ENCODE results near the gene VEZT. TPM values are rescaled to one million over a fixed set of nuclear protein-coding genes. Genes with fewer than 3 reads are reported as not detected.

Gene VEZT
- total and polyA plus RNA-seq, 4 donors: 13.7 to 47.4 (median 22.0) TPM

GRCh38 chr12:95343461-95344230, 126.0 kb downstream of the VEZT start:
- Histone ChIP-seq H3K27me3 (ENCODE audit: control insufficient read depth in 4 of 4, insufficient read depth in 4 of 4, low read length in 3 of 4) (no peaks in the 10 kb centered on the region), H3K4me3 (ENCODE audit: low read depth in 1 of 3, low read length in 3 of 3) (no peak overlapping the region), H3K4me1 (ENCODE audit: control insufficient read depth in 4 of 4, insufficient read depth in 4 of 4, low read length in 3 of 4) (no peaks in the 10 kb centered on the region), H3K36me3 (ENCODE audit: control insufficient read depth in 4 of 4, insufficient read depth in 3 of 4, low read depth in 1 of 4, low read length in 3 of 4) (no peaks in the 10 kb centered on the region), H3K9me3 (ENCODE audit: control insufficient read depth in 4 of 4, low read length in 3 of 4) (no peaks in the 10 kb centered on the region), H3K9ac (ENCODE audit: low read depth in 1 of 2, low read length in 2 of 2) (no peak overlapping the region), H3K27ac (ENCODE audit: low read depth in 1 of 2, low read length in 2 of 2) (no peak overlapping the region)
- DNase-seq (ENCODE audit: low spot score): no peak
- TF ChIP-seq MAX (IDR thresholded peaks at IDR 0.05): no peak
- TF ChIP-seq JUND (IDR thresholded peaks at IDR 0.05): no peak
- no peak for TF ChIP-seq SP1 (IDR thresholded peaks at IDR 0.05)
- no peak for TF ChIP-seq REST (IDR thresholded peaks at IDR 0.05)
- no peak for TF ChIP-seq FOXA2 (IDR thresholded peaks at IDR 0.05)
- no peak for TF ChIP-seq GABPA (IDR thresholded peaks at IDR 0.05 in 1 of 2, conservative IDR thresholded peaks at IDR 0.05 in 1 of 2)
- 88% methylated on average over 6 of the region's 6 CpGs for WGBS

- Histone ChIP-seq H3K4me1 (ENCODE audit: control insufficient read depth in 4 of 4, insufficient read depth in 4 of 4, low read length in 3 of 4) (no peaks in the 10 kb centered on the region), H3K36me3 (ENCODE audit: control insufficient read depth in 4 of 4, insufficient read depth in 3 of 4, low read depth in 1 of 4, low read length in 3 of 4) (no peaks in the 10 kb centered on the region), H3K27me3 (ENCODE audit: control insufficient read depth in 4 of 4, insufficient read depth in 4 of 4, low read length in 3 of 4) (no peaks in the 10 kb centered on the region), H3K4me3 (ENCODE audit: low read depth in 1 of 3, low read length in 3 of 3) (no peak overlapping the region), H3K9me3 (ENCODE audit: control insufficient read depth in 4 of 4, low read length in 3 of 4) (no peaks in the 10 kb centered on the region), H3K9ac (ENCODE audit: low read depth in 1 of 2, low read length in 2 of 2) (no peak overlapping the region), H3K27ac (ENCODE audit: low read depth in 1 of 2, low read length in 2 of 2) (no peak overlapping the region)
- 92% methylated on average over 7 of the region's 7 CpGs for WGBS
- TF ChIP-seq FOXA2 (IDR thresholded peaks at IDR 0.05) (no peak), ZBTB33 (IDR thresholded peaks at IDR 0.05) (no peak), SP1 (IDR thresholded peaks at IDR 0.05) (no peak), TAF1 (conservative IDR thresholded peaks at IDR 0.05) (no peak), EGR1 (IDR thresholded peaks at IDR 0.05; ENCODE audit: low read depth in 2 of 2) (no peak), ATF3 (IDR thresholded peaks at IDR 0.05) (no peak), CTCF (IDR thresholded peaks at IDR 0.05; ENCODE audit: low read depth, low read length, missing input control) (no peak), RXRA (IDR thresholded peaks at IDR 0.05) (no peak), FOXA1 (IDR thresholded peaks at IDR 0.05) (no peak), MAX (IDR thresholded peaks at IDR 0.05) (no peak), JUND (IDR thresholded peaks at IDR 0.05) (no peak), YY1 (IDR thresholded peaks at IDR 0.05) (no peak)
- no peak for DNase-seq (ENCODE audit: low spot score)
Measured at GRCh38 chr12:95349291-95349690, 131.7 kb downstream of the VEZT start.

Data from liver (tissue), 9 donors.